GM10266 (cell line): ENCODE measurements around the gene ZNF521.

ENCODE experiments used
- DNase-seq: peaks from one replicate; pipeline ENCODE4 v3.0.0; 2012; ENCODE audit errors: extremely low spot score
- TF ChIP-seq, protein P1 (sequence below): IDR thresholded peaks from 2 replicates; pipeline ENCODE4 v1.5.1; 2012; ENCODE audit warnings: mild to moderate bottlenecking, low read depth; ENCODE audit not compliant: control insufficient read depth, insufficient read depth; ENCODE audit errors: missing control alignments

The ZNF521 gene

DNA sequence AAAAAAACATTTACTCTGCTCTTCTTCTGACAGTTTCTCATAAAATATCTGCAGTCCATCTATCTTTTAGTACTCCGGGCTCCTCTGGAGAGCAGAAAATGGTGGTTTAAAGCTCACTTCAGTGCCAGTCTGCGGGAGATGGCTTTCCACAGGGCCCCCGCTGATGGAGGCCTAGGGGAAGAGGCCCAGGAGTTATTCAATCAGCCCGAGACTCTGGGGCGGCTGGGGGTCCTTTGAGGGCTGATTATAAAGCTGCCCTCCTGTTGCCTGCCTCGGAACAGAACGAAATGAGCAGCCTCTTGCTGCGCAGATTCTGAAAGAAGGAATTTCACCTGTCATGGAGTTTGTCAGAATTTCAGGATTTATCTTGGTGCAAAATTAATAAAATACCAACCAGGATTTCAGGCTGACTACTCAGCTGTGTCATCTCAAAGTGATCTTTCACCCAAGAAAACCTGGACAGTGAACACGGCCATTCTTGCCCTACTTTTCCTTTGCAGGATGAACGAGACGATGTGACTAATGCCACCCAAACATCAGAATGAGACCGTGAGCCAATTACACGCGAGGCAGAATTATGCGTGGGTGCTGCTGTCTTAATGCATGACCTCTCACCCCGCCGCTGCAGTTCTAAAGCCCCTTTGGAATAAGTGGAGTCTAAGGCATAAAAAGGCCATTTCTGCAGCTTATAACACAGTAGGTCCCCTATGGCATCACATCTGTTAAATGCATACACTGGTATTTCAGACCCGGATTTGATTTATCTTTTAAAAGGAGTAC lies 273.8 kb downstream of the ZNF521 start:
- TF ChIP-seq, protein P1, sequence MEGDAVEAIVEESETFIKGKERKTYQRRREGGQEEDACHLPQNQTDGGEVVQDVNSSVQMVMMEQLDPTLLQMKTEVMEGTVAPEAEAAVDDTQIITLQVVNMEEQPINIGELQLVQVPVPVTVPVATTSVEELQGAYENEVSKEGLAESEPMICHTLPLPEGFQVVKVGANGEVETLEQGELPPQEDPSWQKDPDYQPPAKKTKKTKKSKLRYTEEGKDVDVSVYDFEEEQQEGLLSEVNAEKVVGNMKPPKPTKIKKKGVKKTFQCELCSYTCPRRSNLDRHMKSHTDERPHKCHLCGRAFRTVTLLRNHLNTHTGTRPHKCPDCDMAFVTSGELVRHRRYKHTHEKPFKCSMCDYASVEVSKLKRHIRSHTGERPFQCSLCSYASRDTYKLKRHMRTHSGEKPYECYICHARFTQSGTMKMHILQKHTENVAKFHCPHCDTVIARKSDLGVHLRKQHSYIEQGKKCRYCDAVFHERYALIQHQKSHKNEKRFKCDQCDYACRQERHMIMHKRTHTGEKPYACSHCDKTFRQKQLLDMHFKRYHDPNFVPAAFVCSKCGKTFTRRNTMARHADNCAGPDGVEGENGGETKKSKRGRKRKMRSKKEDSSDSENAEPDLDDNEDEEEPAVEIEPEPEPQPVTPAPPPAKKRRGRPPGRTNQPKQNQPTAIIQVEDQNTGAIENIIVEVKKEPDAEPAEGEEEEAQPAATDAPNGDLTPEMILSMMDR: no peak

DNA sequence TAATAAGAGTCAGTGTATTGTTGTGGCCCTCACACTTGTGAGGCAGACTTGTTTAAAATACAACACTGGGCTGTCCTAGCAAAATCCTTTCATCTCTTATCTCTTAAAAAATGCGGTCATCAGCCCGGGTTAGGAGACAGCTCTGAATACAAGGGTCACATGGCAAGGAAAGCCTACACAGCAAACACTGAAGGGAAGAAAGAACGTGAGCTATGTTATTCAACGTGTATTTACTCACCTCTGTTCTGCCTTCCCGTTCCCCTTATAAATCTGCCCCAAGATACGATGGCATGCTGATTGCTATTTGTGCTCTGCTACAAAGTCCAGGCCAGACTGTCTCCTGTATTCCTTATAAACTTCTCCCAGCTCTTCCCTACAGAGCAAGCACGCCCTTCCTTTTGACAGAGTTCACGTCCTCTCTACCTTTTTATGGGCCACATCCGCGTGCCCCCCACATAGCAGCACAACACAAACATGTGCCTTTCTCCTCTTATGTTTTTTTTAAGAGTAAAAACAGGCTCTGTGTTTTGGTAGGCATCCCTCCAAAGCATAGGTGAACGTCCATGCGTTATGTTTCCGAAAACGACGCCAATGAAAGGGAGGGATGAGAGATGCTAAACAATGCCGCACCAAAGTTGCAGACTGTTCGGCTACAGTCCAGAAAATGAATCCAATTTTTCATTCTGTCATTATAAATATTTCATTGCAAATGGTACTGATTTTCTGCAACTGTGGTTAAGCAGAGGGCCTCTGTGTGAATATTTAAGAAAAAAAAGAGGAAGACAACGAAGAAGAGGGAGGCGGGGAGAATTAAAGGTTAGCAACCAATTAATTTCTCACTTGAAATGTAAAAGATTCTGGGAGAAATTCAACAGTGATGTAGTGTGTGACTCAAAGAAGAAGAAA lies 274.7 kb downstream of the ZNF521 start:
- TF ChIP-seq, protein P1: no peak
- DNase-seq: no peak

More for the DNA sequence above, 273.8 kb downstream of the ZNF521 start:
- DNase-seq: no peak

DNA sequence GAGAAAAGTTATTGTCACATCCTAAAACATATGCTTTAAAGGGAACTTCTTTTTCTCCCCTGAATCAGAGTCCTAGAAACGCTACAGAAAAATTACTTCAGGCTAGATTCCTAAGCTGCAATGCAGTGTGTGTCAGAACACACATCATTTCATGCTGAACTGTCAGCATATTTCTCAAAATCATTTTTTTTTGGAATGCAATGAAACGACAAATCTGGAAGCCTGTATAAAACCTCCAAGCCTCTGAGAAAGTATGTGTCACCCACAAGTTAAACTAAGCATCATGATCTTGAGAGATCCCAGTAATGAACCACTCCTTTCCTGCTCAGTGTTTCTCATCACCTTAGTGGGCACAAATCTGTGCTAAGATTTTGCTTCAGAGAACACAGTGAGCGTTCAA lies 276.2 kb downstream of the ZNF521 start:
- DNase-seq: no peak
- TF ChIP-seq, protein P1: no peak

DNA sequence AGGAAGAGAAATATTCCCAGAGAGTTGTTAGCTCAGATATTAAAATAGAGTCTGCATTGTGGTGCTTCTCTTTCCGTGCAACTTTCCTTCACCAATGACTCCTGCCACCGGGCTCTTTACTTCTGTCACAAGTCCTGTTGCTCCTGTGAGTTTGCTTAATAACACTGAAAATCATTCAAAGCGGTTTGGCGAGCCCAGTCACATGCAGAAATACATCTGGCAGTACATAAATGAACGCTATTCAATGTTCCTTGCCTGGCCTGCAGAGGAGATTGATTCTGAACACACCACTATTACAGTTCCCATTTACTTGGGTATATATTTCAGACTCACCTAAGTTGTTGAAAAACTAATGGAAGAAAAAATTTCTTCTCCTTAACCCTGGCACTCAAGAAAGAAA lies 276.6 kb downstream of the ZNF521 start:
- DNase-seq: no peak
- TF ChIP-seq, protein P1: no peak

DNA sequence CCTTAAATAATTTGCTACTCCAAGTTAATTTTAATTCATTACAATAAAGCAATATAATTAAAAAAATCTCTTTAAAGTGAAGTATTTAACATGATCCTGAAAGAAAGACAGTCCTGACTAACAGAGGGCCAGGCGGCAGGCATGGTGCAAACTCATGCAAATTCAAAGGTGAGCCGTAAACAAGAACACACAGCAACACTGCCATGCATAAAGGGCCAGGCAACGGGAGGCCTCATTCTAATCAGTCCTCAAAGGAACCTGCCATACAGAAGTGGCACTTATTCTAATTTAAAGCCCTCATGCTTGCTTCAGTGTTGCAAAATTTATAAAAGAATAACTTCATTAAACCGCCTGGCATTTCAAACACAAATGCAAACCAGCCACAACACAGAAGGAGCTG lies 277.0 kb downstream of the ZNF521 start:
- DNase-seq: no peak
- TF ChIP-seq, protein P1: no peak

DNA sequence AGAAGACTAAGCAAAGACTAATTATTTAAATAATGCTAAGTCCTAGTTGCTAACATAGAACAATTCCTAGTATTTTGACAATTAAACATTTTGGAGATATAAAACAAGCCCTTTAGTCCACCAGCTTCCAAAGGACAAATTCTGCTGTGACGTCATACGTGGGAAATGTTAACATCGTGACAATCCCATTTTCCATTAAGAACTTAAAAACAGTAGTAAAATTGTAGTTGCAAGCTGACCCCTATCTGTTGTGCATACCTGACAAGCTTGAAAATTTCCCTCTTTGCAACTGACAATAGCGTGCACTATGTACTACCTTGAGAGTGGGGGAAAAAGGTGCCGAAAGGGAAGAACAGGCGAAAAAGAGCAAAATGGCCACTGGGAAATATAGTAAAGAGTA lies 279.8 kb downstream of the ZNF521 start:
- TF ChIP-seq, protein P1: no peak
- no peak for DNase-seq

DNA sequence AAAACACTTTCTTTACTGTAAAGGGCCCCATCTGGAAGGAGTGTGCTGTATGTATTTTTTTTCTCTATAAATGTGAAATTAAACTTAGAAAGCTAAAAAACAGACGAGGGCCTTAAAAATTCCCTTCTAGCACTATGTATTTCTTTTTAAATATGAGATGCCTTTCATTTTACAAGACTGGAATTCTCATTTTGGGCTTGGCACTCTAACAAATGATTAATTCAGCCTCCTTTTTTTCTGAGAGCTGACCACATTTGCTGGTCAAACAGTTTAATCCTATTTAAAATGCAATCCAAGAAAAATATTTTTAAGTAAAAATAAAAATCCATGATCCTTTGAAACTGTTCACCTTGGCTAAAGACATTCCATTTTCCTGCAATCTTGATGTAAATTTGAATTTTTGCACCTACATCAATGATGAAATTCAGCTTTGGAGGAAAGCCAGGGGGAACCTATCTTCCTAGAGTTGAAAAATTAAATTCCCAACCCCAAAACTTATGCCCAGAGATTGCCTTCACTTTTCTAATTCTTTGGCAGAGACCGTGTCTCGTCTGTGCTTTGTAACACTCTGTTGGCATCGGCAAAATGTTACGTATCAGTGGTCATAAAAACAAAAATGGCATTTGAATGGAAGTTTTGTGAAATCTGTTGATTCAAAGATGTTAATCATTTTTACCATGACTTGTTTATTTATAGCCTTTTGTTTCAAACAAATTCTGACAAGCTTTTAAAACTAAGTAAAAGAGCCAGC lies 284.5 kb downstream of the ZNF521 start:
- TF ChIP-seq, protein P1: no peak
- no peak for DNase-seq
